Stimulated activated CD4-positive, alpha-beta T cell treated with anti-CD3 and anti-CD28 coated beads, Interleukin-4, amount 100 ng/mL, for 24 hours (primary cell): ENCODE measurements around the gene FN3KRP.
A peak's percentile ranks its signal among the peaks of the same experiment; 100 is the strongest.
"Not testable (repeated sequence)": the region's sequence is repeated elsewhere in the genome, so short reads cannot be mapped to it uniquely, and the experiment has no call there.

Experiments
- DNase-seq: peaks from one replicate; pipeline ENCODE4 v3.0.0-alpha.2; 2020

Gene FN3KRP

GRCh38 chr17:82750241-82750908 lies 33.9 kb downstream of the FN3KRP start:
- DNase-seq: no peak

- DNase-seq: no peak
Observed at GRCh38 chr17:82751171-82751570, 34.7 kb downstream of the FN3KRP start.

GRCh38 chr17:82751571-82752370 lies 35.3 kb downstream of the FN3KRP start, which contains the start of gene TBCD:
Gene TBCD (plus strand): TSS chr17:82752065. CDS start chr17:82752194, 129 bp downstream.
- peak; percentile 88 for DNase-seq

- no peak for DNase-seq
Observed at GRCh38 chr17:82752371-82753200, 36.1 kb downstream of the FN3KRP start.

- DNase-seq: no peak
Observed at GRCh38 chr17:82753201-82753464, 36.6 kb downstream of the FN3KRP start.

GRCh38 chr17:82754297-82755208 lies 38.0 kb downstream of the FN3KRP start:
- DNase-seq: no peak

- no peak for DNase-seq
Observed at GRCh38 chr17:82756166-82756565, 39.7 kb downstream of the FN3KRP start.

GRCh38 chr17:82765371-82765770 lies 48.9 kb downstream of the FN3KRP start:
- DNase-seq: no peak

- peak; percentile 56 for DNase-seq
Observed at GRCh38 chr17:82767041-82767754, 50.7 kb downstream of the FN3KRP start.

- no peak for DNase-seq
Observed at GRCh38 chr17:82769041-82769440, 52.5 kb downstream of the FN3KRP start.

- no peak for DNase-seq
Observed at GRCh38 chr17:82772026-82772425, 55.5 kb downstream of the FN3KRP start.

GRCh38 chr17:82774456-82774855 lies 58.0 kb downstream of the FN3KRP start:
- not testable (repeated sequence) for DNase-seq

- peak; percentile 45 for DNase-seq
Observed at GRCh38 chr17:82775001-82775823, 58.7 kb downstream of the FN3KRP start.

- DNase-seq: no peak
Observed at GRCh38 chr17:82776454-82776853, 59.9 kb downstream of the FN3KRP start.
